GM19452 (cell line): ENCODE measurements around the gene ARPP21.

Experiments used
- ATAC-seq: cut with Tn5 transposase; IDR thresholded peaks from one replicate; pipeline ENCODE4 v1.9.1; 2021; ENCODE audit not compliant: unreplicated experiment

The ARPP21 gene

GRCh38 chr3:35733341-35733740, 94.0 kb downstream of the ARPP21 start:
- ATAC-seq: no peak

- ATAC-seq: no peak
Observed at GRCh38 chr3:35733864-35734263, 94.5 kb downstream of the ARPP21 start.

GRCh38 chr3:35737080-35737479, 97.8 kb downstream of the ARPP21 start:
- no peak for ATAC-seq

GRCh38 chr3:35737527-35737926, 98.2 kb downstream of the ARPP21 start:
- ATAC-seq: no peak

- no peak for ATAC-seq
Observed at GRCh38 chr3:35737934-35738706, 98.8 kb downstream of the ARPP21 start.

DNA sequence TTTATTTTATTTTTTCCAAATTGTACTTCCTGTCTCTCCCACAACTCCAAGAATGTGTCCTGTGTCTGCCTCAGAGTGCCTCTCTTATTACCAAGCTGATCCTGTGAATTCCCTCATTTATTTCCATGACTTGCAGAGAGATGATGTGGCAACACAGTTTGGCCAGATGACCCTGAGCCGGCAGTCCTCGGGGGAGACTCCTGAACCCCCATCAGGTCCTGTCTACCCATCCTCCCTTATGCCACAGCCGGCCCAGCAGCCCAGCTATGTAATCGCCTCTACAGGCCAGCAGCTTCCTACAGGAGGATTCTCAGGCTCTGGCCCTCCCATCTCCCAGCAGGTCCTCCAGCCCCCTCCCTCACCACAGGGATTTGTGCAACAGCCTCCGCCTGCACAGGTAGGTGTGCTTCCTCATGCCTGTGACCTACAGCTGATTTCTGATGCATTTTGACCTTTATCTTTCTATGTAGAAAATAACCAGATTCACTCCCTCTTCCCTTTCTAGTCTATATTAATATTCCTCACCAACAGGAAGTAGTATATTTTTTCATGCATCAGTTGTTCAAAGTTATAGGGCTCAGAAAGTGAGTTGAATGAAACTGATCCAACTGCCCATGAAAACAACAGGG, 100.0 kb downstream of the ARPP21 start:
- no peak for ATAC-seq

- no peak for ATAC-seq
Observed at GRCh38 chr3:35739964-35740527, 100.7 kb downstream of the ARPP21 start.

DNA sequence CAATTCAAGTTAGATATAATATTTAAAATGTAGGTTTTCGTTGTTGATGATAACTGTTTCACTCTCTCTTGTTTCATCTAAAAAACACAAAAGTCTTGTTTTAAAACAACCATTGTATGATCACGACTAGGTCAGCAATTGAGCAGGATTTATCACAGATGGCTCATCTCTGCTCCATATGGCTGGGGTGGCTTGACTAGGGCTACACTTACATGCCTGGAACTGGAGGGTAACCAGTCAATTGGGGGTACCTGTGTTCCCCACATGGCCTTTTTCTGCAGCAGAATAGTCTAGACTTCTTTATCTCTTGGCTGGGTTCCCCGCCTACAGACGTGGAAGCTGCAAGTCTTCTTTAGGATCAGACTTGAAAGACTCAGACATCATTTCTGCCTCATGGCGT, 103.9 kb downstream of the ARPP21 start:
- ATAC-seq: no peak

- no peak for ATAC-seq
Observed at GRCh38 chr3:35744419-35744818, 105.1 kb downstream of the ARPP21 start.

DNA sequence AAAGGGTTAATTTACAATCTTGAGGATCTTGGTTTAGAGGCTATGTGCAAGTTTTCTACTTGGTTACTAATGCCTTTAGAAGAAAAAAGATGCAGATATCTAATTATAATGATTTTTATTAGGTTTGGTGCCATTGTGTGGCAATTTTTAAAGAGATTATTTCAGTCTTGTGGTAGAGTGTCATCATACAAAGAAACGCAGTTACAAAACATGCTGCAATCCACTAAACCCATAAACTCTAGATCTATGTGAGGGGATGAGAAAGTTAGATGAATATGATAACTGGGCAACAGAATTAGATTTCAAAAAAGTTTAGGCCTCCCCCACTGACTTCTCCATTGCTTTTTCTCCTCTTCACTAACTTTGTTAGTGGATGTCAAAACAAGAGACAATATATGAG, 106.0 kb downstream of the ARPP21 start:
- ATAC-seq: no peak

- no peak for ATAC-seq
Observed at GRCh38 chr3:35745802-35746484, 106.6 kb downstream of the ARPP21 start.

DNA sequence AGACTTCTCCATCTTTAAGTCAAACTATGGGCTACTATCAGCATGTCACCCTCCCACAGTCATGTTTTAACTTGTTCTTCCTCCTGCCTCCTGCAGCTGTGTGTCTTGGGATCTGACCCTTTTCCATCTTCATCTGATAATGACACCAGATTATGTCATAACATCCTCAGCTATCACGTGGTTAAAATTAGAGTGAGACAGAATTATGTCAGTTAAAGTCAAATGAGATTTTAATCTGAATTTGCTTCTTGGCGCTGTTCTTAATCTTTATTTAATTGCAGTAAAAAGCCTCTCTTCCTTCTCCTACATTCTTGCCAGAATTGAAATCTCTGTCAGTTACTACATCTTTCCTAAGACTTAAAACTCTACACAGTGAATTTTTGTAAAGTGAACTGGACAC, 107.2 kb downstream of the ARPP21 start:
- no peak for ATAC-seq

GRCh38 chr3:35748144-35748543, 108.8 kb downstream of the ARPP21 start:
- no peak for ATAC-seq

DNA sequence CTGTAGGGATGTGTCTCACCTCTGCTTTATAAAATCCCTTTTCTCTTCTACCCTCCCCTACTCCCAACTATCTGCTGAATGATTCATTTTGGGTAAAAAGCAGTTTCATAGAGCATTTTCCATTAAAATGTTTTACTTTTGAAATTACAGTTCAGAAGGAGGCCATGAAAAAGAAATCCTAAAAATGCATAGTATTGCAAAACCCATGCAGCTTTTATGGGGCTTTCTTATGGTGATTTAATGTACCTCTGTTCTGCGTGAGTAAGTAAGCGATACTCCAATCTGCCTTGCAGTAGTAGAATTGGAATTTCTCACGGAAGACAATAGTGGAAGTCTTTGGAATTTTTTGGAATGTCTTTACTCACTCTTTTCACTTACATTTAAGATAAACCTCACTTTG, 111.9 kb downstream of the ARPP21 start:
- no peak for ATAC-seq

DNA sequence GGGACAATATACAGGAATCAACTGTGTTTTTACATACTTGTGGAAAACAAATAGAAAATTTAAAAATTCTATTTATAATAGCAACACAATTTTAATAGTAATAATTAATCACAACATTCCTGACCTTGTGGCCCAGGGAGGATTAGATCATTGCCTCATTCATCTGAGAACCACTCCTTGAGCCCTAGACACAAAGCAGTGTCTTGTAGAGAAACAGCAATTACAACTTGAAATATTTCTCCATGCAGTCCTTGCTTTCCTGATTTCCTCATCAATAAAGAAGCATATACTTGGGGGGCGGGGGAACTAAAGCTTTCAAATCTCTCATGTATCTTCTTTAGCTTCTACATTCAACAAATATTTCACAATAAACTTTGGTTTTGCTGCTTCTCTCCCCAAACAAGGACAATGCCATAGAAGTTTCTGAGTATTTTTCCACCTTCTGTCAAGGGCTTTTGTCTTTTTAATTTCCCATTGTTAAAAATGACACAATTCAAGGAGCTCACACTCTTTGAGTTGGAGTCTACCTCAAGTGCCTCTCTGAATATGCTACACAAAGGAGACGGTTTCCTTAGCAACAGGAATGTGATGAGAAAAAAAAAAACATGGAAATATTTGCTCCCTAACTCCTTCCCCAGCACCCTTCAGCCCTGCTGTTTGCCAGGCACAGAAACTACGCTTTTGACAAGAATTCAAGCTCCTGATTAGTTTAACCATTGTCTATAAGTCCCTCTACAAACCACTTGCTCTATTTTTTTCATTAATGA, 118.8 kb downstream of the ARPP21 start:
- no peak for ATAC-seq

DNA sequence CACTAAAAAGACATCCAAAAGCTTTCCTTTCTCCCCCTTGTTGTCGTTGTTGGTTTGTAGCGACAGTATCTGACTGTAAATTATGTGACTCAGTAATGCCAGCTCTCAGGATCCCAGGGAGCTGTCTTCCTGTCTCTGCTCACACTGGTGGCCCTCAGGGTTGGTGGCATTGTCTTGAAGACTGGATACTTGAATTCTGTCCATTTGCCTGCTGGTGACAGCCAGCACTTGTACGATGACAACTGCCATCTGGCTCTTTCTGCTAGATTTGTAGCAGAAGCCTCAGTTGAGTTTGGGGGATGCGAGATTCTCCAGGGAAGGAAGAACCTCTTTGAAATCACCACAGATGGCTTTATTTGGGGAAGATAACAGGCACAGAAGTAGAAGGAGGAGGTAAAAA, 120.8 kb downstream of the ARPP21 start:
- no peak for ATAC-seq

DNA sequence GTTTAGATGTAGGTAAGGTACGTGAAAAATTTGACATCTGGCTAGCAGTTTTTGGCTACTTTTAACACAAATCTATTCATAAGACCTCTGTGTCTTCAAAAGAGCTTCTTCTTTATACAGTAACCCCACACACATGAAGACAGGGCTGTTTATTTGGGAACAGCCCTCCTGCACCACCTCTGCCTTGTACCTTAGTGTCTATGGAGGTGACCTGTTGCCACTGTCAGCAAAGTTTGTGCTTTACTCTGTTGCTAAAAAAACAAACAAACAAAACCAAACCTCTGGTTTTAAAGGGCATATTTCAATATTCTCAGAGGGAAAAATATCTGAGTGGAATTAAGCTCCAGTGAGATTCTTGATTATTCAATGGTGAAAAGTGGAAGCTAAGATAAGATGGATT, 122.0 kb downstream of the ARPP21 start:
- ATAC-seq: no peak

DNA sequence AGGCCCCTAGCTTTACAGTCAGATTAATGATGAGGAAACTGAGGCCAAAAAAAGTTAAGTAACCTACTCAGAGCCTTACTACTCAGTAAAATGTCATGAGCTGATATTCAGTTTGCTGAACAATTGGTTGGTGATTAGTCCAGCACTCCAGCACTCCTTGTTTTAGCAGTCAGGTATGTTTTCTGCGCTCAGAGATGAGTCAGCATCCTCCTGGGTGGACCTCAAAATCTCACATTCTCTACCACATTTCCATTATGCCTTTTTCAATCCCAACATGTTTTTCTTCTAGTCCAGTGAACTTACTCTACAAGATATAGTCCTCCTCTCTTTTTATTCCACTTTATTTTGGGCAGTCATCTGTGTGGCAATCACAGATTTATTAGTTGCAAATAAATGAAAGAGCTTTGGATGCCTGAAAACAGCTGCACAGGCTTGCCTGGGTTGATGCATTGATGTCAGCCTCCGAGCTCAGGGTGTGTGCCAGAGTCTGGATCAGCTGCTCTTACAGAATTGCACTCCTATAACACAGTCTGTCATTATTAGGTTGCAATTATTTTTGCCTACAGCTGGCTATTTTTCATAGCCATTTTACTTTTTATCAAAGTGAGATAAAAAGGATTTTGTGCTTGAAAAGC, 133.2 kb downstream of the ARPP21 start:
- no peak for ATAC-seq

GRCh38 chr3:35773417-35773816, 134.1 kb downstream of the ARPP21 start:
- no peak for ATAC-seq

GRCh38 chr3:35776346-35776745, 137.0 kb downstream of the ARPP21 start:
- ATAC-seq: no peak

- no peak for ATAC-seq
Observed at GRCh38 chr3:35777065-35777464, 137.7 kb downstream of the ARPP21 start.
